Measurements from ENCODE around the gene SENP3. TPM values are rescaled to one million over a fixed set of nuclear protein-coding genes. Genes with fewer than 3 reads are reported as not detected.

SENP3 gene
- total RNA-seq, 4 donors from 2014 or later, result 40.2 to 53.5 (median 51.6) TPM

DNA sequence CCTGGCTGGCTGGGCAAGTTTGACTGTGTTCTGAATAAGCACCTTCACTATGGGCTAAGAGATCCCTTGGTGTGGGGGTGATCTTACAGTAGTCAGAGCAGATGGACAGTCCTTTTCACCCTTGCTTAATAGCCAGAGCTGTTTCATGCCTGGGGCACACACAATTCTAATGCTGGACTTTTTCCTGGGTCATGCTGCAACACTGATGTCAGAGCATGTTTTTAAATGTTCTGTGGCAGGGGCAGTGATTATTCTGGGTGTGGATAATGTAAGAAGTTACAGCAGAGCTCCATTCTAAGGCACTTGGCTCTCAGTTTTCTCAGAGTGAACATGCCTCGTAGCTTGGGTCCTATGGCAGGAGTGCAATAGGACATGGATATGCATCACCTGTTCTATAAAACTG lies 13.8 kb downstream of the SENP3 start:
- Histone ChIP-seq H3K27ac (peak overlapping the region; percentile 2), H3K36me3 (peaks cover 61% of the 10 kb centered on the region), H3K9me3 (no peaks in the 10 kb centered on the region), H3K27me3 (no peaks in the 10 kb centered on the region), H3K4me1 (peaks cover 76% of the 10 kb centered on the region), H3K4me3 (peak overlapping the region; percentile 3)
- TF ChIP-seq, protein P1, sequence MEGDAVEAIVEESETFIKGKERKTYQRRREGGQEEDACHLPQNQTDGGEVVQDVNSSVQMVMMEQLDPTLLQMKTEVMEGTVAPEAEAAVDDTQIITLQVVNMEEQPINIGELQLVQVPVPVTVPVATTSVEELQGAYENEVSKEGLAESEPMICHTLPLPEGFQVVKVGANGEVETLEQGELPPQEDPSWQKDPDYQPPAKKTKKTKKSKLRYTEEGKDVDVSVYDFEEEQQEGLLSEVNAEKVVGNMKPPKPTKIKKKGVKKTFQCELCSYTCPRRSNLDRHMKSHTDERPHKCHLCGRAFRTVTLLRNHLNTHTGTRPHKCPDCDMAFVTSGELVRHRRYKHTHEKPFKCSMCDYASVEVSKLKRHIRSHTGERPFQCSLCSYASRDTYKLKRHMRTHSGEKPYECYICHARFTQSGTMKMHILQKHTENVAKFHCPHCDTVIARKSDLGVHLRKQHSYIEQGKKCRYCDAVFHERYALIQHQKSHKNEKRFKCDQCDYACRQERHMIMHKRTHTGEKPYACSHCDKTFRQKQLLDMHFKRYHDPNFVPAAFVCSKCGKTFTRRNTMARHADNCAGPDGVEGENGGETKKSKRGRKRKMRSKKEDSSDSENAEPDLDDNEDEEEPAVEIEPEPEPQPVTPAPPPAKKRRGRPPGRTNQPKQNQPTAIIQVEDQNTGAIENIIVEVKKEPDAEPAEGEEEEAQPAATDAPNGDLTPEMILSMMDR (IDR thresholded peaks at IDR 0.05), result no peak
- TF ChIP-seq POLR2A (IDR thresholded peaks at IDR 0.05) (no peak), POLR2AphosphoS5 (IDR thresholded peaks at IDR 0.05) (no peak), EP300 (IDR thresholded peaks at IDR 0.05) (no peak)
- DNase-seq (ENCODE audit: low spot score in 2 of 2), result no peak
- 89% methylated on average over 1 of the region's 1 CpG for WGBS

DNA sequence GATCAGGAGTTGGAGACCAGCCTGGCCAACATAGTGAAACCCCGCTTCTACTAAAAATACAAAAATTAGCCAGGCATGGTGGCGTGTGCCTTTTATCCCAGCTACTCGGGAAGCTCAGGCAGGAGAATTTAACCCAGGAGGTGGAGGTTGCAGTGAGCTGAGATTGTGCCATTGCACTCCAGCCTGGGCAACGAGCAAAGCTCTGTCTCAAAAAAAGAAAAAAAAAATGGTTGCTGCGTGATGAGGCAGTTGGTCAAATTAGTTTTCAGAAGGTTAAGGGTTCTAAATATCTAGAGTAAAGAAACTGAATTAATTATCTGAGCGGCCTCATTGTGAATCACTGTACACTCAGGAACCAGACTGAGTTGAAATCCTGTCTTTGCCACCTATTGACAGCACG lies 14.2 kb downstream of the SENP3 start:
- TF ChIP-seq POLR2A (IDR thresholded peaks at IDR 0.05), result no peak
- no peak for TF ChIP-seq EP300 (IDR thresholded peaks at IDR 0.05)
- TF ChIP-seq, protein P1 (IDR thresholded peaks at IDR 0.05), result no peak
- no peak for TF ChIP-seq POLR2AphosphoS5 (IDR thresholded peaks at IDR 0.05)
- Histone ChIP-seq H3K4me1 (peaks cover 80% of the 10 kb centered on the region), H3K4me3 (peak overlapping the region; percentile 3), H3K27me3 (no peaks in the 10 kb centered on the region), H3K36me3 (peaks cover 56% of the 10 kb centered on the region), H3K9me3 (no peaks in the 10 kb centered on the region), H3K27ac (no peak overlapping the region)
- 71% methylated on average over 7 of the region's 7 CpGs for WGBS
- DNase-seq (ENCODE audit: low spot score in 2 of 2), result no peak

DNA sequence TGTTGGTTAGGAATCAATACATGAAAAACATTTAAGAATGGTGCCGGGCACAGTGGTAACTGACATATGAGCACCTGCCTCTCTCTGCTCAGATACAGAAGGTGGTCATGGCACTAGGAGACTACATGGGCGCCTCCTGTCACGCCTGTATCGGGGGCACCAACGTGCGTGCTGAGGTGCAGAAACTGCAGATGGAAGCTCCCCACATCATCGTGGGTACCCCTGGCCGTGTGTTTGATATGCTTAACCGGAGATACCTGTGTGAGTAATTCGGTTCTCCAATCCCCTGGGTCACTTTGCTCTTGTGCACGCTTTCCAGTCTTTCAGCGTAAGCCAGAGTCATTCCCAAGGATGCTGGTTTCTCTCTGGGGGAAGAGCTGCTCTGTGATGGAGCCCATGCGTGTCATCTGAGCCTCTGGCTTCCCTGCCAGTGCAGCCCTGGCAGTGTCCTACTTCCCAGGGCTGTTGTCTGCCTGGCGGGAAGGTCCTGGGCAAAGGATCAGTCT lies 14.8 kb downstream of the SENP3 start:
- H3K4me3 ChIP-seq, result no peak overlapping the region
- H3K27me3 ChIP-seq, result no peaks in the 10 kb centered on the region
- TF ChIP-seq POLR2AphosphoS5 (IDR thresholded peaks at IDR 0.05), result no peak
- no peak for TF ChIP-seq EP300 (IDR thresholded peaks at IDR 0.05)
- TF ChIP-seq POLR2A (IDR thresholded peaks at IDR 0.05), result no peak
- TF ChIP-seq, protein P1 (IDR thresholded peaks at IDR 0.05), result no peak
- H3K9me3 ChIP-seq, result no peaks in the 10 kb centered on the region
- WGBS, result 81% methylated on average over 14 of the region's 14 CpGs
- peaks cover 83% of the 10 kb centered on the region for H3K4me1 ChIP-seq
- H3K27ac ChIP-seq, result no peak overlapping the region
- H3K36me3 ChIP-seq, result peaks cover 52% of the 10 kb centered on the region
- no peak for DNase-seq (ENCODE audit: low spot score in 2 of 2)

DNA sequence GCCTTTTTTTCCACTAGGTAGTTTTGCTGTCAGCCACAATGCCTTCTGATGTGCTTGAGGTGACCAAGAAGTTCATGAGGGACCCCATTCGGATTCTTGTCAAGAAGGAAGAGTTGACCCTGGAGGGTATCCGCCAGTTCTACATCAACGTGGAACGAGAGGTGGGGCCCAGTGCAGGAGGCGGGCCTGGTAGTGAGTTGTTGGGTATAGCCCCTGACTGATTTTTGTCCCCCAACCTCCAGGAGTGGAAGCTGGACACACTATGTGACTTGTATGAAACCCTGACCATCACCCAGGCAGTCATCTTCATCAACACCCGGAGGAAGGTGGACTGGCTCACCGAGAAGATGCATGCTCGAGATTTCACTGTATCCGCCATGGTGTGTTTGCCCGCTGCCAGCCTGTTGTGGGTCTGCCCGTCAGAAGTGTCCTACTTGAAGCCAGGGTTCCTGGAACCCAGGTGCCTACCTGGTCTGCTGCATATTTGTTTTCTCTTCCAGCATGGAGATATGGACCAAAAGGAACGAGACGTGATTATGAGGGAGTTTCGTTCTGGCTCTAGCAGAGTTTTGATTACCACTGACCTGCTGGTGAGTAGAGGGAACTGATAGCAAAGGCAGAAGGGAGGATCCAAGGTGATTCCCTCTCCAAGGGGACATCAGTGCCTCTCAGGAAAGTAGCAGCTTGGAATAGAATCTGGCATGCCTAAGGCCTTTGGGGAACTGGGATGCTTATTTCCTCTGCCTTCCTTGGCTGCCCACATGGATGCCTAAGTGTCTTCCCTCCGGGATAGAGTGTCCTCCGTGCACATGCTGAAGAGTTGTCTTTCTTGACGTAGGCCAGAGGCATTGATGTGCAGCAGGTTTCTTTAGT lies 15.8 kb downstream of the SENP3 start:
- no peak overlapping the region for H3K4me3 ChIP-seq
- TF ChIP-seq EP300 (IDR thresholded peaks at IDR 0.05) (no peak), POLR2A (IDR thresholded peaks at IDR 0.05) (no peak), POLR2AphosphoS5 (IDR thresholded peaks at IDR 0.05) (no peak)
- TF ChIP-seq, protein P1 (IDR thresholded peaks at IDR 0.05), result no peak
- no peak overlapping the region for H3K27ac ChIP-seq
- no peak for DNase-seq (ENCODE audit: low spot score in 2 of 2)
- WGBS, result 84% methylated on average over 16 of the region's 17 CpGs
- H3K36me3 ChIP-seq, result peaks cover 52% of the 10 kb centered on the region
- H3K9me3 ChIP-seq, result no peaks in the 10 kb centered on the region
- H3K4me1 ChIP-seq, result peaks cover 85% of the 10 kb centered on the region
- H3K27me3 ChIP-seq, result no peaks in the 10 kb centered on the region

Measured in suprapubic skin (tissue), 4 donors.